NCI-H2196 (cell line): ENCODE measurements around the gene ZFP64.
"Not testable (repeated sequence)": the region's sequence is repeated elsewhere in the genome, so short reads cannot be mapped to it uniquely, and the experiment has no call there.

Source experiments
- DNase-seq: peaks from one replicate; lab custom pipeline; 2025; ENCODE audit not compliant: unreplicated experiment; lab: John Stamatoyannopoulos, UW

The ZFP64 gene

DNA sequence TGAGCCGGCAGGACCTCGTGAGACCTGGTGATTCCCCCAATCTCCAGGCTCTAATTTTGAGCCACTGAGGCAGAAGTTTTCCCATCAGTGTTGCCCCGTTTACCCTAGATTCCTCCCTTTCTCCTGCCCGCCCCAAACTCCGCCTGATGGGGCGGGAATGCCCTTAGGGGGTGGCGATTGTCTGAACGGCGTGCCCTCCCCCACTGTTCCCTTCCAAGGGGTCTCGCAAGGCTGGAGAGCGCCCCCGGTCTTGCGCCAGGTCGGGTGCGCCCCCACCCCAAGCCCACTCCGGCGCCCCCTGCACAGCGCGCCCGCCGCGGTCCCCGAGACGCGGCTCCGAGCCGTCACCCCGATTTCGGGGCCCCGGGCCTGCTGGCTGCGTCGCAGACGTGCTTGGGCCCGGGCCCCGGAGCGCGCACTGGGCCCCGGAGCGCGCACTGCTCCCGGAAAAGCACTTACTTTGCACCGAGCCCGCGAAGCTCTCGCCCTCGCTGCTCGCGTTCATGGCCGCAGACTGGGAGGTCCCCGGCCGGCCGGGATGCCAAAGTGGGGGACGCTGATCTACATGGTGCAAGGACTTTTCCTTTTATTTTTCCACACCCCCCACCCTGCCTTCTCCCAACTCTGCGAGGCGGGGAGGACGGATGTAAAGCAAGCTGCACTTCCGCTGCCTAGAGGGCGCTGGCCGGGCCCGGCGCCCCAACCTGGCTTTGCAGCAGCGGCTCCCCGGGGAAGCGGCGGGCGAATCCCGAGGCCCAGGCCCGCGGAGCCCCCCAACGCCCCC lies at the start of gene ZFP64:
ZFP64 (minus strand) TSS at position 648 of the 784 bp plus-strand sequence; CDS start at position 505, 143 bp downstream.
- peak; percentile 87 for DNase-seq

DNA sequence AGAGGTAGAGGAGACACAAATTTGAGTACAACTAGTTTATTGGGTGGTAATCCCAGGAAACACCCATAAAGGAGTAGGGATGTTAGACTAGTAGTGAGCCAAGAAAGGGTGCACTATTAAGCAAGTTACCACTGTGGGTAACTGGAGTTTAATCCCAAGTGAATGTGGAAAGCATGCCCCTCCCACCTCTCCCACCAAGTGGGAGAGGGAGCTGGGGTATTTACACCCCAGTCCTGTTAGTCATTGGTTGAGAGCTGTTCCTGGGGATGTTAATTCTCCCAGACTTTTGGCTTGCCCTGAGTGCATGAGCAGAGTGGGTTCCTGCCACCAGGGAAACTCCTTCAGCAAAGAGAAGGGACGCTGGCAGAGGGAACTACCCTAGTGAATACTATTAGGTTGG lies 49.2 kb upstream of the ZFP64 start:
- DNase-seq: no peak

DNA sequence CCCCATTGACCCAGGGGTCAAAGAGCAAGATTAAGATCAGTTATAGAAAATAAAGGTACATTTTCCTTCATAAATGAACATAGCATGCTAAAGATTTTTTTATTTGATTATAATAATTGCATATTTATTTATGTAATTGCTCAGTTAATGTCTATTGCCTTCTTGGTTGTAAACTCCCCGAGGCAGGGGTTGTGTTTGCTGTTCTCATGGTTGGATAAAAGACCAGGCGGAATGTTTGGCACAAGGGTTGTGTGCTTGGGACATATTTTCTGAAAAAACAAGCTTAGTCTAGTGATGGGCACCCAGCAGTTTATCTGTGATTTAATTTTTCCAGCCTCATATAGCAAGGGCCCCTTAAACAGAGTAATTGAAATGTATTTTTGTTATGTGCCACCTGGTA lies 47.5 kb upstream of the ZFP64 start:
- DNase-seq: no peak

DNA sequence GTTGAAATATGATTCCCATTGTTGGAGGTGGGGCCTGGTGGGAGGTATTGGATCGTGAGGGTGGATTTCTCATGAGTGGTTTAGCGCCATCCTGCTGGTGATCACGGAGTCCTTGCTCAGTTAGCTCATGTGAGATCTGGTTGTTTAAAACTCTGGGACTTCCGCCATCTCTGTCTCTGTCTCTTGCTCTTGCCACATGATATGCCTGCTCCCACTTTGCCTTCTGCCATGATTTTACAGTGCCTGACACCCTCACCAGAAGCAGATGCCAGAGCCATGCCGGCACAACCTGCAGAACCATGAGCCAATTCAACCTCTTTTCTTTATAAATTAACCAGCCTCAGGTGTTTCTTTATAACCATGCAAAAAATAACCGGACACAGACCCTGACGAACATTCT lies 44.7 kb upstream of the ZFP64 start:
- no peak for DNase-seq

DNA sequence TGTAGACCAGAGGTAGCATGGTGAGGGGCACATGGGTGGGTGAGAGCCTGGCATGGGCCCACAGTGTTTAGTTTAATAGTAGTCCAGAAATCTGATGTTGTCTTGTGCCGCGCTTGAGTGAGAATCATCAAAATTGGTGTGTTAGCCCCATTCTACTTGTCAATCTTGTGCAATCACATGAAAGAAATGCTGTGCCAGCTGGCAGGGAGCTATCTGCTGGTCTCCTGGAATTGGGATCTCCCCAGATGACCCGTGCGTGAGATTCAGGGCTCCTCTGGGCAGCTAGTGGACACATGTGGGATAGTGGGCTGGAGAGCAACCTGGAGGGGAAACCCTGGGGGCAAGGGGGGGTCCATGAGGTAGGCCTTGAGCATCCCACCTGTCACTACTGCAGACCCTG lies 43.5 kb upstream of the ZFP64 start:
- DNase-seq: no peak

DNA sequence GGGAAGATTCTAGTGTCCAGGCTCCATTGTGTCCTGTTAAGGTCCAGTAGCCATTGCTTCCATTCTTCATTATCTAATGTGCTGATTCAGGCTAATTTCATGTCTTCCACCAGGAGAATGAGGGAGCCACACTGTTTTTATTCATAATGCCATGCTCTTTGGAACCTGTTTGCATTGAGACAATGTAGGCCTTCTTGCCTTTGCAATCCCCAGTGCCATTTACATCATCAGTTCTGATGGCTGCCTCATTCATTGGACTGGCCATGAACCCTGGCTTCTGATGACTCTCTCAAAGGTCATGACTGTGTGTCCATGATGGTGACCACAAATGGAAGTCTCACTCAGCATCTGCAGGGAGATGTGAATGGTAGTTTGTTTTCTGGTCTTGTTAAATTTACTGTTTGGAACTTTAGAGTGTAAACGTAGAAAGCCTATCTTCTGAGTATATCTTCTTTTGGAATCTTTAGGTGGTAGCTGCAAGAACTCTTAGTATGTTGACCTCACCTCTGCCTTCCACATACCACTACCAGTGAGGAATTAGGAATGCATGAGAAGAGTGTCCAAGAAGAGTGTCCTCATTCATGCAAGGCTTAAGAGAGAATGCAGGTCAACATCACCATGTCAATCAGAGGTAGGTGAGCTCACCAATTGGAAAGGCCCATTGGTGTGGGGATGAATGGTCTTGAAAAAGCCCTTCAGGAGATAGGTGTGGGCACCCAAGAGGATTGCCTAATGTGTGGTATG lies 42.9 kb upstream of the ZFP64 start:
- DNase-seq: no peak

DNA sequence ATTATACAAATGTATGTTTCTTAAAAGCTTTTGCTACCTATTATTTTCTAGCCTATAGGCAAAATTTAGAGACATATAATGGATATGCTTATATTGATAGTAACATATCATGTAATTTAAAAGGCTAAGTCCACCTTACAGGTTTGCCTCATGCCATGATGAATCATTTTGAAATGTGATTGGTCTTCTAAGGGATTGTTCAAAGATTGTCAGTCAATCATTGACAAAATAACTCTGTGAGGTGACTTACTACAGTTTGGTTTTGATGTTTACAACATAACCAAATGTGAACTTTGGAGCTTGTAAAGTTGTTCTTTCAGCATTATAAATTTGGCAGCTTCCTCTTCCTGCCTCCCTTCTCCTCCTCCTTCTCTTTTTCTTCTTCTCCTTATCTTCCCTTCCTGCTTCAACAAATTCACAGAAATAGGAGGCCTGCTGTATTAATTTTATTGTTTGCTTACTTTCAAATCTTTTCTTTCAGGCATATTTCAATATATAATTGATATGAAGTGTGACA lies 39.7 kb upstream of the ZFP64 start:
- DNase-seq: no peak

DNA sequence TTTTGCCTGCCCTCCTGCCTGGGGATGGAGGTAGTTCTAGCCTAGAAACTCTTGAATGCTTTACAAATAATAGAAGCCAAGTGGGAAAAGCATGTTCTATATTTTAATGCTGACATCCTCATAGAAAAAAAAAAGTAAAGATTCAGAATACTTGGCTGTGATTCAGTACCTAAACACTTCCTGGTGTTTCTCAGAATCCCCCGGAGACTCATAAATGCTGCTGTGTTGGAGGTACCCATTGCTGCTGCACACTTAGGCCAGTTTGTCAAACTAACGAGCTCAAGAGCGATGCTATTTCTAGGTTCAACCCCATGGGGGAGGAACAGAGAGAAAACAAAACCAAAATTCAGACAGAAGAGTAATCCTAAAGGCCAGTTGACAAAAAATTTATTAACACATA lies 38.8 kb upstream of the ZFP64 start:
- DNase-seq: no peak

DNA sequence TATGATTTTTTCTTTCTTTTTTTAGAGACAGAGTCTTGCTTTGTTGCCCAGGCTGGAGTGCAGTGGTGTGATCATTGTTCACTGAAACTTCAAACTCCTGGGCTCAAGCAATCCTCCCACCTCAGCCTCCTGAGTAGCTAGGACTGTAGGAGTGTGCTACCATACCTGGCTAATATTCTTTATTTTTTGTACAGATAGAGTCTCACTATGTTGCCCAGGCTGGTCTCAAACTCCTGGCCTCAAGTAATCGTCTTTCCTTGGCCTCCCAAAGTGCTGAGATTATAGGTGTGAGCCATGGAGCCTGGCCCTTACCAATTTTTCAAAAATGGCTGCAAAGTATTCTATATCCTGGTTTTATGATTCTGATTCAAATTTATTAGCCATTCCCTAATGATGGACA lies 37.8 kb upstream of the ZFP64 start:
- DNase-seq: not testable (repeated sequence)

DNA sequence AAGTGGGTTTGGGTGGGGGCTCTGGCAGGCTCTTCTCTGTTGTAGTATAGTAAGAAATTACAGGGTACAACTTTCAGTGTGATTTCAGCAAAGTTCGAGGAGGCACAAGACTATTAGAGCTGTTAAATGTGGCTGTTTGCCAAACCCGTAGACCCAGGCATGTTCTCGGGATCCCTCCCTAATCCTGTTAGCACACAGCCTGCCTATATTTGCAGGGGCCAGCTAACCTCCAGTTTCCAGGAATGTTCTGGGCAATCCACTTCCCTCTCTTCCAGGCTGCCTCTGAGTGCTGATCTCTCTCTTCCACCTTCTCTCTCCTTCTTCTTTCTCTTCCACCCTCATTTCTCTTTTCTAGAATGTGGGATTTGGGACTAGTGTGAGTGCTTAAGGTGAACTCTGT lies 34.8 kb upstream of the ZFP64 start:
- no peak for DNase-seq

DNA sequence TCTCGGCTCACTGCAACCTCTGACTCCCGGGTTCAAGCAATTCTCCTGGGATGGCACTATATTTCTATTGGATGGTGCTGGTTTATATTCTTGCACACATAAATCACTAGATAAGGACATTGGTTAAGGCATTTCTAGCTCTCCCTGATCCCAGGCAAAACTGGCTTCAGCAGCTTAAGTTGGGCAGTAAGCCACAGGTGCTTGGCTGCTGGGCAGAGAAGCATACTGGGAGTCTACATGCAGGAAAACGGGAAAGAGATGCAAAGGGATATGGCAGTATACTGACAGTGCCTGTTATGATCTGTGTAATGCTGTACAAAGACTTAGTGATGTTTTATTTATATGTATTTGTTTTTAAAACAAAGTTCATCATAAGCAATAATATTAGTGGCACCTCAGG lies 33.3 kb upstream of the ZFP64 start:
- DNase-seq: no peak

DNA sequence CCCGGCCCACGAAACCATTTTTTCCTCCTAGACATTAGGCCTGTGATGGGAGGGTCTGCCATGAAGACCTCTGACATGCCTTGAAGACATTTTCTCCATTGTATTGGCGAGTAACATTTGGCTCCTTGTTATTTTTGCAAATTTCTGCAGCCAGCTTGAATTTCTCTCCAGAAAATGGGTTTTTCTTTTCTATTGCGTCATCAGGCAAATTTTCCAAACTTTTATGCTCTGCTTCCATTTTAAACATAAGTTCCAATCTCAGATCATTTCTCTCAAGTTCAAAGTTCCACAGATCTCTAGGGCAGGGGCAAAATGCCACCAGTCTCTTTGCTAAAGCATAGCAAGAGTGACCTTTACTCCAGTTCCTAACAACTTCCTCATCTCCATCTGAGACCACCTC lies 29.8 kb upstream of the ZFP64 start:
- not testable (repeated sequence) for DNase-seq

DNA sequence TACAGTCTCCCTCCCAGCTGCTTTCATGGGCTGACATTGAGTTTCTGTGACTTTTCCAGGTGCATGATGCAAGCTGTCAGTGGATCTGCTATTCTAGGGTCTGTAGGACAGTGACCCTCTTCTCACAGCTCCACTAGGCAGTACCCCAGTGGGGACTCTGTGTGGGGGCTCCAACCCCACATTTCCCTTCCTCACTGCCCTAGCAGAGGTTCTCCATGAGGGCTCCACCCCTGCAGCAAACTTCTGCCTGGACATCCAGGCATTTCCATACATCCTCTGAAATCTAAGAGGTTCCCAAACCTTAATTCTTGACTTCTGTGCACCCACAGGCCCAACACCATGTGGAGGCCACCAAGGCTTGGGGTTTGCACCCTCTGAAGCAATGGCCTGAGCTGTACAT lies 29.3 kb upstream of the ZFP64 start:
- not testable (repeated sequence) for DNase-seq

DNA sequence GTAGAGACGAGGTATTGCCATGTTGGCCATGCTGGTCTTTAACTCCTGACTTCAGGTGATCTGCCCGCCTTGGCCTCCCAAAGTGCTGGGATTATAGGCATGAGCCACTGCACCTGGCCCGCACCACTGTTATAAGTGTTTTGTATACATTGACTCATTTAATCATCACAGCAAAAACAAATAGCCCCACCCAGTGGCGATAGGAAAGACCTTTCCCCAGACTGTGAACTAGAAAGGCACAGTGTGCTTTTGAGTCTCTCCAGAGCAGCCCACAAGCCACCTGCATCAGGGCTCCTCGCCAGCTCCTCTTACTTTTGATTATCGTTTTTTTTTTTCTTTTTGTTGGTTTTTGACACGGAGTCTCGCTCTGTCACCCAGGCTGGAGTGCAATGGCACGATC lies 27.9 kb upstream of the ZFP64 start:
- DNase-seq: no peak

DNA sequence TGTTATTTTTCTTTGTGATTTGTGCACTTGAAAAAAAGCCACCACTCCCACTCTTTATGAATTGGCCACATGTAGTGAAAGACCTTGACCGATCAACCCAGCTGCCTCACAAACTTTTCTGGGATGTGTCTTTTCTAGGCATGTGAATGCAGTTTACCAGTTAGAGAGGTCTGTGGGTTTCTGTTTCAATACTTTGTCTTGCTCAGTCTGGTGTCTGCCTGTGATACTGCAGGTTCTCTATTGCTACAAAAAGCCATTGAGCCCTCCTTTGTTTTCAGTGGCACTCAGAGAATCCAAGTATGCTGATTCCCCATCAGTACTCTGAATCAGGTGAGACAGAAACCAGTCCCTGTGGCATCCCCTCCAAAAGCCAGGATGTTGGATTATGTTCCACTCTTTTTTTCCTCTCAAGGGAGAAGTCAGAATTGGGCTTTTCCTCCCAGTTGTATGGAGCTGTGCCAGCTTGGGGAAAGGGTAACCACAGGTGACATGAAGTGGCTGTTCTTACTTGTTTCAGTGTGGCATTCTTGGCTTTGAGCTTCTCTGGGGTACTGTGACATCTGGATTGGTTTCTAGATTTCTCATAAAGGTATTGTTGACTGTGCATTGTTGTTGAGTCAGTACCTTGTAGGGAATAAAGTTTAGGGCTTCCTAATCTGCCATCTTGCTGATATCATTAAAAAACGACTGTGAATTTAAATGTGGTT lies 26.3 kb upstream of the ZFP64 start:
- DNase-seq: no peak

DNA sequence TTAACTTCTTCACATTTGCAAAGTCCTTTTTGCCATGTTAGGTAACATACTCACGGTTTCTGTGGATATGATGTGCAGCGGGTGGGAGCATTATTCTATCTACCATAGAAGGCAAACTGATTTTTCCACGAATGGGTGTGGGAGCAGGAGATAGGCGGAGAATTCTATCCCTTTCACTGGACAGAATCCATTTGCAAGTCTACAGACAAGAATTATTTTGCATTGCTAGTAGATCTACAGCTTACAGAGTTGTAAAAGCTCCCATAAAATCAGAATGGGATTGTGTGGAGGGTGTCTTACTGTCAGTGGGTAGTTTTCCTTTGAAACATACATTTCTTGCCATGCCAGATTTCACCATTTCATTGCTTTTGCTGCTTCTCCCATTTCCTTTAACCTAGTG lies 22.4 kb upstream of the ZFP64 start:
- DNase-seq: no peak

DNA sequence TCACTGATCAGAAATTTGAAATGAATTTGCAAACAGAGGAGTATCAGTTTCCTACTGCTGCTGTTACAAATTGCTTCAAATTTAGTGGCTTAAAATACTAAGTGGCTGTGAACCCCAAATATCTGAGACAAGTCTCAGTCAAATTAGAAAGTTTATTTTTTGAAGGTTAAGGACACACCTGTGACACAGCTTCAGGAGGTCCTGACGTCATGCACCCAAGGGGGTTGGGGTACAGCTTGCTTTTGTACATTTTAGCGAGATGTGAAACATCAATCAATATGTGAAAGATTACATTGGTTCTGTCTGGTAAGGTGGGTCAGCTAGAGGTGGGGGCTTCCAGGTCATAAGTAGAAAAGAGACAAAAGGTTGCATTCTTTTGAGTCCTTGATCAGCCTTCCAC lies 21.4 kb upstream of the ZFP64 start:
- no peak for DNase-seq

DNA sequence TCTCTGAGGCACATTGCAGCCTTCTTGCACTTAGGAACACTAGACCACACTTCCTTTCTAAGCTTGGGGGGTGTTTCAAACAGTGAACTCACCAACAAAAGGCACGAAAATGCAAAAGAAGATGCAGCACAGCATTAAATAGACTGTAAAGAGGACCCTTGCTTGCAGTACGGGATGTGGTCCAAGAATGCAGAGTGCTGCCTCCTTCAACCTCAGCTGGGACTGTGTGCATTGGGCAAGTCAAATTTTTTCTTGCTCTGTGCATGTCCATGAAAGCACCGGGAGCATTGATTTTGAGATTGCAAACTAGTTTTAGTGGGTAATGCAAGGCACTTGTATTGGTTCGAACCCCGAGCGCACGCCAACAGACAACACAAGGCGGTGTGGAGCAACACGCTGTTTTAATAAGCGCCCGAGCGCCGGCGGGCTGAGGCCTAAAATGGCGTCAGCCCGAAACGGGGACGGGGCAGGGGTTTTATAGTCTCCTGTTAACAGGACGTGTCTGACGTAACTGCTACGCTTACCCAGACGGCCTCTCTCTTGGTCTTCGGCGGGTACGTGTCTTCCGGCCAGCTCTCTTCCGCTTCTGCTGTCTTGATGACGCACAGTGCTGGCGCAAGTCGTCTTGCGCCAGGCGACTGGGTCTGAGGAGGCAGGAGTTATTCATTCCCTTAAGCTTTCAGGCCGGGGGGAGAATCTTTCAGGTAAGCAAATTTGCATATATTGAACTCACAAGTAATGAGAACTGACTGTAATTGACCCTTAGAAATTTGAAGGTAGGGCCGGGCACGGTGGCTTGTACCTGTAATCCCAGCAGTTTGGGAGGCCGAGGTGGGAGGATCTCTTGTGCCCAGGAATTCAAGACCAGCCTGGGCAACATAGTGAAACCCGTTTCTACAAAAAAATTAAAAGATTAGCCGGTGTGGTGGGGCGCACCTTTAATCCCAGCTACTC lies 18.7 kb upstream of the ZFP64 start:
- no peak for DNase-seq

DNA sequence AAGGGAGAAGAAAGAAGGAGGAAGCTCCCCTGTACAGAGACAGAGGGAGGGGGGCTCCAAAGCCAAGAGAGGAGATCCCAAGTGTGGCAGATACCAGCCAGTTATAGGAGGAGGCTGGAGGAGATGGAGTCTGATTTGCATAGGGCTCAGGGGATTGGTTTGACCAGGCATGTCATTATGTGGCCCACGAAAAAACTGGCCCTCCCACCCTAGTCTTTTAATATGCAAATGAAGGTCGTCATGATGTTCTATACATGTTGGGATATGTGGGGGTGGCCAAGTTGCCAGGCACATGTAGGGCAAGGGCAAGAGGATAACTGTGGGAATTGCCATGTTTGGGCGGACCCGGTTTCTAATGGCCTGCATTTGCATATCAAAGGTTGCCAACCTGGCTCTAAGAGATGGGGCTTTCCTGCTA lies 17.6 kb upstream of the ZFP64 start:
- no peak for DNase-seq

DNA sequence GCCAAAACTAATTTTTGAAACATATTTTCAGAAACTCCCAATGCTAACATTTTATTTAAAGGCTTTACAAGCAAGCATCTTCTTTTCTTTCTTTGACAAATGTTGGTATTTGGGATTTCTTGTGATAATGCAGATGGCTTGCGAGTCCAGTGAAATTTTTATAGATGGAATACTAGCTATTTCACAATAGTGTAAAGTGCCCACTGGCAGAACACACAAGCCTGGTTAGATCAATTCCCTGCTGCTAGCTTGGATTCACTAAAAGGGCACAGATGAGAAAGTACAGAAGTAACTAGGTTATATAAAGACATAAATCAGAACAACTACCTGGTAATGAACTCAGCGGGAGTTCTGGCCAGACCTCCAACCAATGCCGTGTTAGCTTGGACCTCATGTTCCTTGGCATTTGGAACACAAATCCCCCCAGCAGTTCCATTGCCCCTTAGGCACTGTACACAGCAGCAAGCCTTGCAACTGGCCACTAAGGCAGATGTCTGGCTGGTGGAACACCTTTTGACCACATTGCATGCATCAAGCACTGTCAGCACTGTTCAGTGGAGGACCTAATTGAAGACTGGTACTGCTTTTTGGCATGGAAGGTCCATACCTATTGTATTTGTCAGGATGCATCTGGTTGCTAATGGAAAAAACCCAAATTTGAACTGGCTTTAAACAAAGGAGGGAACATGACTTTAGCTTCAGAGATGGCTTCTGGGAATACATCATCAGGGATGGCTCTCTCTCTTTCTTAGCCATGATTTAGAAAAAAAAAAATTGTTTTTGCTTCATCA lies 15.6 kb upstream of the ZFP64 start:
- DNase-seq: no peak
